Glomerular endothelial cell (primary cell): ENCODE data around the gene ZCCHC8. TPM values are rescaled to one million over a fixed set of nuclear protein-coding genes. Genes with fewer than 3 reads are reported as not detected.
A peak's percentile ranks its signal among the peaks of the same experiment; 100 is the strongest.

Experiments used
- DNase-seq: peaks from one replicate; pipeline ENCODE4 v3.0.0-alpha.2; 2011; ENCODE audit warnings: low read depth, low spot score; ENCODE audit errors: extremely low read depth
- total RNA-seq: library from RNA; depleted of rRNA; stranded (reverse); fragments of >200 nt; gene quantifications from 2 replicates; pipeline ENCODE4 v1.2.3, GENCODE V29; 2015

Gene ZCCHC8
- 9.6 and 20.8 TPM in 2 replicates for total RNA-seq

DNA sequence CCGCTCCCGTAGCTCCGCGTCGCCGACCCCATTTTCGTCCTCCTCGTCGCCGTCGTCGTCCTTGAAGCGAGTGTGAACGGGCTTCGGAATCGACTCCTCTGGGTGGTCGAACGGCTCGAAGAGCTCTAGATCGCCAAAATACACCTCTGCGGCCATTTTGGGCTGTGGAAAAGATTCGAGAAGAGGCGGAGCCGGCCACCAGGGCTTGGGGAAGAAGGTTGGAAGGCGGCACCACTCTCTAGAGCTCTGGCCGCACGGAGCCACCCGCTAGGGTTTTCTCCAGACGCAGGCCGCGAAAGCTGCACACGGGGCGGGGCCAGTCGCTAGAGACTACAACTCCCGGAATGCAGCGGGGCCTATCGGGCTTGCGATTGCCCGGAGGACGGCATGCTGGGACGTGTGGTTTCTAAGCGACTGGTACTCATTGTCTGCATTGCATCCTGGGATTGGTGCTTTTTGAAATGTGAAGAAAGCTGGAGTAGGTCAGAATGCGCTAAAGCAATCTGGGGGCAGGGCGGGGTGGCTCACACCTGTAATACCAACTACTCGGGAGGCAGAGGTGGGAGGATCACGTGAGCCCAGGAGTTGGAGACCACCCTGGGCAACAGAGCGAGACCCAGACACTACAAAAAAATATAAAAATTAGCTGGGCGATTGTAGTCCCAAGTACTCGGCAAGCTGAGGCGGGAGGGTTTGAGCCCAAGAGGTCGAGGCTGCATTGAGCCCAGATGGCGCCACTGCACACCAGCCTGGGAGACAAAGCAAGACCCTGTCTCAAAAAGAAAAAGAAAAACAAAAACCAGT, at the start of gene ZCCHC8:
ZCCHC8 (minus strand) TSS at position 248 of the 804 bp plus-strand sequence; CDS start at position 156, 92 bp downstream.
- DNase-seq = peak; percentile 87

DNA sequence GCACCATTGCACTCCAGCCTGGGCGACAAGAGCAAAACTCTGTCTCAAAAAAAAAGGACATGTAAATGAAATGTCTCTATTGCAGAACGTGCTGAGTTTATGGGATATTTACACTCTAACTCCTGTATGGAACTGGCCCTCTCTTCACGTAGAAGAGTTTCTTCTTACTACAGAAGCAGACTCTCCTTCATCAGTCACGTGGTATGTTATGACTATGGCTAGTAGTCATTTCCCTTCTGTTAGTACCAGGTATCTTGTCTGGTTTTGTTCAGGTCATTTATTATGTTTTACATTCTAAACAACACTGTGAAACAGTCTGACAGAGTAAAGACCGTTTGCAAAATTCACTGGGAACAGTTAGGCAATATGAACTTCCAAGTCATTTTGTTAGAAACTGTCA, 46.6 kb upstream of the ZCCHC8 start:
- DNase-seq = no peak

DNA sequence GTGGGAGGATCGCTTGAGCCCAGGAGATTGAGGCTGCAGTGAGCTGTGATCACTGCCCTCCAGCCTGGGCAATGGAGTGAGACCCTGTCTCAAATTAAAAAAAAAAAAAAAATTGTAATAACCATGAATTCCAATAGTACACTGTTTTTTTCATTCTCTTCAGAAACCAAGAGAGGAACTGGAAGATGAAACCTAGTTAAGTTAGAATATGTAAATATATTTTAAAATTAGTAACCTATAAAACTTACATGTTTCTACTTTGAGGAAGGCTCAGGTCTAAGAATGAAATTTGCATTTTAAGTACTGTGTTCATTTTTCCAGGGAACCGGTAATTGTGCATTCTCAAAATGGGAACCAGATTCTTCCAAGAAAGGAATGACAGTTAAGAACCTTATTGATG, 45.1 kb upstream of the ZCCHC8 start:
- DNase-seq = no peak

DNA sequence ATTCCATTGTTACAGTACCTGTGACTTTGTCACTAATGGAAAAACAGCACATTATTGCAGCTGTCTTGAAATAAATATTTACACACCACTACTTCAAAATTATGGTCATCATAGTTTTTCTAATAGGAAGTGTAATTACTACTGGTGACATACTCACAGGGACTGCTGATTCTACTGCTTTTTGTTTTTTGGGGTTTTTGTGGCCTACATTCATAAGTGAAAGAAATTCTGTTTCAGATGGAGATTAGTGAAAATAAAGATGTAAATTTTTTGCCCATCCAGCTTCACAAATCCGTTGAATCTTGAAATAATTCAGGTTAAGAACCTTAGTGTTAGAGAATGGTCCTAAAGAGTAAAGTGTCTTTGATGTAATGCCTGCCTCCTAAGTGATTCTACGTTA, 43.8 kb upstream of the ZCCHC8 start:
- DNase-seq = no peak

DNA sequence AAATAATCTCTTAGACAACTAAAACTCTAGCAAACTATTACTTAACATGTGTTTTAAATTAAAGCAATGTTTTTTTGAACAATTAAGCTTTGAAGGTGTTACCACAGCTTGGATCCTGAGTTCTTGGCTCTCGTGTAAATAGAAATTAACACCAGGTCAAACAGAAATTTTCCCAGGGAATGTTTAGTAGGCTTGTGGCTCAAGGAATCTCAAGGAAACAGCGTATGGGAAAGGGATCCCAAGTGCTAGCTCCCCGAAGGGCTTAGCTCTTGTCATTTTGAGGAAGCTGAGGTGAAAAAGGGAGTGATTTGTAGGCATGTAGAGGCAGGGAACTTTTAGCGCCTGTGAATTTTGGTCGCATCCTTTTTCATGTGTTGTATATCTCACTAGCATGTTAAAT, 37.8 kb upstream of the ZCCHC8 start:
- no peak for DNase-seq

DNA sequence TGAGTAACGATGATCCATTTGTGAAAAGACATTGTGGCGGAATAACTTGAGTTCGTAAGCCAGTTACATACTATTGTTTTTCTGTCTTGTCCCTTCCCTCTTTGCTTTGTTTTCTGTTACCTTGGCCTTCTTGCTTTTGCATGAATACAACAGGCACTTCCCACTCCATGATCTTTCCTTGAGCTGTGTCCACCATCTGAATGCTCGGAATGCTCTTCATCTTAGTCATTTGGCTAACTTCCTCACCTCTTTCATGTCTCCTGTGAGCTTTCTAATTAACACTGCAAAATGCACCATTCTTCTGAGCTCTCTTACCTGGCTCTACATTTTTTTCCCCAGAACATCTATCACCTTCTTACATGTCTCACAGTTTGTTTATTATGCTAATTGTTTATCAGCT, 36.3 kb upstream of the ZCCHC8 start:
- no peak for DNase-seq

DNA sequence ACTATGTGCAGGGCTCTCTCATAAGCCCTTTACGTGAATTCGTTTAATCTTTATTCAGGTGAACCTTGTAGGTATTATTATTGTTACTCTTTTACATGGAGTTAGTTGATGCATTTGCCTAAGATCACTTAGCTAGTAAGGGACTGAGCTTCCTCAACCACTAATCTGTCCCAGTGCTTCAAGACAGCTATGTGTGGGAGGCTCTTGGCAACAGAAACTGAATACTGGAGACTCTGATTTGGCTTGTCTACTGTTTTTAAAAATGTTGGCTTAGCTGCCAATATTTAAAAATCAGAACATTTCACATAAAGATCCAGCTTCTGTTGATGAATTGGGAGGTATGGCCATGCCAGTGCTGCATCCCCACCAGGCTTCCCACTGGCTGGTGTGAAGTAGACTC, 33.1 kb upstream of the ZCCHC8 start:
- DNase-seq = no peak

DNA sequence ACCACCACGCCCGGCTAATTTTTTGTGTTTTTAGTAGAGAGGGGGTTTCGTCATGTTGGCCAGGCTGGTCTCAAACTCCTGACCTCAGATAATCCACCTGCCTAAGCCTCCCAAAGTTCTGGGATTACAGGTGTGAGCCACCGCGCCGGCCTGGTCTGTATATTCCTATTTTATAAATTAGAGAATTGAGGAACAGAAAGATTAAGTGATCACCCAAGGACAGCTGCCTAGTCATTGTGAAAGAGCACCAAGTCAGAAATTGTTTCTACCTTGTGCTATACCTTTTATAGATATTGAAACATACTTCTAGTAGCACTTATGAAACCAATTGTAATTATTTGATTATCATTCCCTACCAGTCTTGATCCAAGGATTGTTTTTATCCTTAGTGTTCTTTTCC, 28.3 kb upstream of the ZCCHC8 start:
- no peak for DNase-seq

DNA sequence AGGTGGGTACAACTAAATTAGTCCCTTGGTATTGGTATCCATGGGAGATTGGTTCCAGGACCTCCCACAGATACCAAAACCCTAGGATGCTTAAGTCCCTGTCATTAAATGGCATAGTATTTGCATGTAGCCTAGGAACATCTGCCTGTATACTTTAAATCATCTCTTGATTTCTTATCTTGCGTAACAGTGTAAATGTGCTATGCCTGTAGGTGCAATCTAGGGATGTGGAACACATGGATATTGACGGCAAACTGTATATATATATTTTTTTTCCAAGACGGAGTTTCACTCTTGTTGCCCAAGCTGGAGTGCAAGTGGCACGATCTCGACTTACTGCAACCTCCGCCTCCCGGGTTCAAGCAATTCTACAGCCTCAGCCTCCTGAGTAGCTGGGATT, 27.9 kb upstream of the ZCCHC8 start:
- no peak for DNase-seq

DNA sequence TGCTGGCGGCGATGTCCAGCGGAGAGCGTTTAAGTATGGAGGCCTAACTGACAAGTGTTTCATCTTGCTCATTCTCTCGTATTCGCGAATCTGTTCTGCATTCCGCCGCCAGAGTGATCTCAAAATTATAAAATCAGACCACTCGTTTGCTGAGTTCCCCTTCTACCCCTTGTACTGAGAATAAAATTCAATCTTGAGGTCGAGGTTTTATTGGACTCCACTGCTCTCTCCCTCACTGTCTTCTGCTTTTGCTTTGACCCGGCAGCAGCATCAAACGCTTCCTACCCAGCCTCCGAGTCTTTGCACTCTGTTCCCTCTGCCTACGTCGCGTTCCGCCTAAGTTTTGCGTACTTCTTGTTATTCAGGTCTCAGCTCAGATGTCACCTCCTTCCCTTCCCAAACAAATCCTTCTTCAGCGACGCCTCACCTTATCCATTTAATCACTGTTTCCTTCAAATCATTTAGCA, 26.8 kb upstream of the ZCCHC8 start:
- DNase-seq = no peak

DNA sequence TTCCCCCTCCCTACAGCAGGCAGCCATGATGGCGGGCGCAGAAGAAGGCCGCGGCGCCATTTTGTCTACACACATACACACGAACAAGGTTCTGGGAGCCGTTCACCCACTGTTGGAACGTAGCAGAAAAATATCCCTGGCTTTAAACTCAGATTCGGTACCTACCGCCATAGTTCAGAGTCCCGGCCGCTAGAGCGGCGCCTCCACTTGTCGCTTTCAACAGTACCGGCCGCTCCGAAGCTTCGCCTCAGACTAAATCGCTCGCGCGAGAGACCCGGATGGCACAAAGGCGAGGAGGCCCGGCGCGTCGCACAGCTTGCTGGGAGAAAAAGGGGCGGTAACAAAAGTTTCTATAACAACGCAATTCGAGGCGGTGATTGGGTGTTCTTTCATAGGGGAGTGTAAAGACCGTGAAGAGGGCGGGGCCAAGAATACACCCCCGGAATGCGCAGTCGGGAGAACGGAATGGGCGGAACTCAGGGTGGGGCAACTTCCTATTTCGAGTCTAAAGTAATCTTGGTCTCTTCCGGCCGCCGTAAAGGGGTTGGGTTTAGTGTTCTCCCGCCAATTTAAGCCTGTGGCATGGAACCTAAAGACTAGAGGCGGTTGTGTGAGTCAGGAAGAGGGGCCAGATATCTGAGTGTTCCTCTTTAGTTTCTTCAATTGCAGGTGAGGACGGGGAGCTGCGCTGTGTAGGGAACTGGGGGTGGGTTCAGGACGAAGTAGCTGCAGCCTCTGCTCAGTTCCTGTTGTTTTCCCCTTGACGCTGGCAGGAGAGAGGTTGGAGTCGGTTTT, 26.1 kb upstream of the ZCCHC8 start, which contains the start of the genes KNTC1 and RSRC2:
KNTC1 (plus strand) TSS at position 567 of the 795 bp plus-strand sequence. CDS start 2,815 bp downstream, outside the sequence.
RSRC2 (minus strand) TSS at position 254 of the 795 bp plus-strand sequence; CDS start at position 171, 83 bp downstream.
- DNase-seq = peak; percentile 98

DNA sequence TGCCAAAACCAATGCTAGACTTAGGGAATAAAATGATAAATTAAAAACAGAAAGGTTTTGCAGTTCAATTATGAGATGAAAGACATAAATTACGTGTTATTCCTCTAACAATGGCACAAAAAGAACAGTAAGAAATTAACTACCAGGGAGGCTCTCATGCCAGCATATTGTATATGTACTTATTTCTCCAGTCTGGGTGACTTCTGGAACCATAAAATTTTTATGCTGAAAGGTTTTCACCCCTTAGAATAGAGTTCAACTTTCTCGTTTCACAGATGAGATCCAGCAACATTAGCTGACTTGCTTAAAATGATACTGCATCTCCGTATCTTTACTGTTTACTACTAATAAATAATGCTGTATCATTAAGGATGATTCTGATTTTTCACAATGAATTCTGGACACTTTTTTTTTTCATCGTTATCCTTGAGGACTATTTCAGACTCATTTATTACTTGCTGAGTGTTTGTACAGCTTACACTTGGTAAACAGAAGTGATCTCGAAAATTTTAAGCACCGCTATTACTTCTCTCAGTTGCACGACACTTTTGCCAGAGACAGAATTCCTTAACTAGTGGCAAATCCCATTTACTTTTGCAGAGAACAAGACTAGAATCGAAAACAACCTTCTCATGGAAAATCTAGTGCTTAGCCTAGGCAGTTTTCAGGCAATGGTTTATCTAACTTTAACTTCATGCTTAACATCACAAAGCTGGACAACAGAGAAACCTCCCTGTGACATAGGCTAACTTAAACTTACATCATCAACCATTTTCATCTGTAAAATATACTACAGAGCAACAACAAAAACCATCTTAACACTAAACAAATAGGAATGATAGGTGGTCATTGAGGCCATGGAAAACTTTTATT, 23.4 kb upstream of the ZCCHC8 start:
- no peak for DNase-seq

DNA sequence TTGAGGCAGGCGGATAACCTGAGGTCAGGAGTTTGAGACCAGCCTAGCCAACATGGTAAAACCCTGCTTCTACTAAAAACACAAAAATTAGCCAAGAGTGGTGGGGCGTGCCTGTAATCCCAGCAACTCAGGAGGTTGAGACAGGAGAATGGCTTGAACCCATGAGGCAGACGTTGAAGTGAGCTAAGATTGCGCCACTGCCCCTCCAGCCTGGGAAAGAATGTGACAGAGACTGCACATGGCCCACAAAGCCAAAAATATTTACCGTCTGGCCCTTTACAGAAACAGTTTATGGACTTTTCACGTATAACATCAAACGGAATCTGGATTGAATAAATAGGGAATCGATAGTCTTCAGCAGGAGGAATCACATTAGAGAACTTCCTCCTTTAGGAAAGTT, 22.5 kb upstream of the ZCCHC8 start:
- DNase-seq = no peak

DNA sequence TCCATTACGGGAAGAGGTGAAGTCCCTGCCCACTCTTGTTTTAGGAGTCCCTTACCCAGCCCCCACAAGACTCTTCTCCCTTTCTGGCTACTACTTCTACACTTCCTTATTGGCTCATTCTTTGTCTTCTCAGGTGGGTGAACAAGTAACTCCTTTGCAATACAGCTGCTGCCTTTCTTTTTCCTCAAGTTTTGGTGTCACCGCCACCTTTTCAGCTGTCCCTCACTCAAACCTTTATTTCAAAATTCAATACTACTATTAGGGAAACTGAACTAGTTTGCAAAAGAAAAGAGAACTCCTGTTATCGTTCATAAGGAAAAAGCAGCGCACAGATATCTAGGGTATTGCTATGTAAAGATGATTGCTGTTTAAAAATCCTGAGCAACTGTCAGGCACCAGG, 19.9 kb upstream of the ZCCHC8 start:
- DNase-seq = no peak

DNA sequence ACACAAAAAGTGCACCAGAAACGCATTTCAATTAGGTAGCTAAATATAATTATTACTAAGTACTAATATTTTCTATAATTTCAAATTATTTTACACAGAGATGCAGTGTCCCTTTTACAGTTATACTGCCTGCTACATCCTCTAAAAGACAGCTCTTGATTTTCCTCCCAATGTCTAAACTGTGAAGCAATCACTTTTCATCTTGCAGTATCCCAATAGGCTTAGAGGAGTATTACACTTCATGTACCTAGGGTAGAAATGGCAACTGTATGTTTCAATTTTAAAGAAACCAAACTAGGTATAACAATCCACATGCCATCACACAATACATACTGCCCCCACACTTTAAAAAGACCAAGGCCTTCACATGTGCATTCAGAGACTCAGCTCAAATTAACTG, 18.7 kb upstream of the ZCCHC8 start:
- DNase-seq = no peak

DNA sequence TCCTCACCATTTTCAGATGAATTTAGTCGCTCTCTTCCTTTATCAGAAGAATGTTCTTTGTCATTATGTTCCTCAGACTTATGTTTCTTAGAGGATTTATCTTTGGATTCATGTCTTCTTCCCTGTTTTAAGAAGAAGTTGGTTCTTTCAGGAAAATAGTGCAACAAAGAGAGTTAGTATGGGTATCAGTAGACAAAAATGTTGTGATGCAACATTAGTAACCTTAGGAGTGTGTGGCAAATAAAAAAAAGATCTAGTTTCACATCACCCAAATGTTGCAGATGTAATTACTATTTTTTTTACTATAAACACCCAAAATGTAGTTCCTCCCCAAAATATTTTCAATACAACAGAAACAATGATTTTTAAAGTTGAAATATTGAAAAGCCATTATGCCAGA, 18.2 kb upstream of the ZCCHC8 start:
- DNase-seq = no peak

DNA sequence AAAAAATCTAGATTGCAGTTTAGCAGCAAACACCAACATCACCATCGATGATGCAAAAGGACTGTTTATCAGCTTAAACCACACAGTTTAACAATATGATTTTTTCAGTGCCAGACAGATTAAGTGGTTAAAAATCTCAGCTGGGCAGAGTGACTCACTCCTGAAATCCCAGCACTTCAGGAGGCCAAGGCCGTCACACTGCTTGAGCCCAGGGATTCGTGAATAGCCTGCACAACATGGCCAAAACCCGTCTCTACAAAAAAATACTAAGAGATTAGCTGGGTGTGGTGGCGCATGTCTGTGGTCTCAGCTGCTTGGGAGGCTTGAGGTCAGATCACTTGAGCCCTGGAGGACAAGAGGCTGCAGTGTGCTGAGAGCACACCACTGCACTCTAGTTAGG, 17.1 kb upstream of the ZCCHC8 start:
- no peak for DNase-seq

DNA sequence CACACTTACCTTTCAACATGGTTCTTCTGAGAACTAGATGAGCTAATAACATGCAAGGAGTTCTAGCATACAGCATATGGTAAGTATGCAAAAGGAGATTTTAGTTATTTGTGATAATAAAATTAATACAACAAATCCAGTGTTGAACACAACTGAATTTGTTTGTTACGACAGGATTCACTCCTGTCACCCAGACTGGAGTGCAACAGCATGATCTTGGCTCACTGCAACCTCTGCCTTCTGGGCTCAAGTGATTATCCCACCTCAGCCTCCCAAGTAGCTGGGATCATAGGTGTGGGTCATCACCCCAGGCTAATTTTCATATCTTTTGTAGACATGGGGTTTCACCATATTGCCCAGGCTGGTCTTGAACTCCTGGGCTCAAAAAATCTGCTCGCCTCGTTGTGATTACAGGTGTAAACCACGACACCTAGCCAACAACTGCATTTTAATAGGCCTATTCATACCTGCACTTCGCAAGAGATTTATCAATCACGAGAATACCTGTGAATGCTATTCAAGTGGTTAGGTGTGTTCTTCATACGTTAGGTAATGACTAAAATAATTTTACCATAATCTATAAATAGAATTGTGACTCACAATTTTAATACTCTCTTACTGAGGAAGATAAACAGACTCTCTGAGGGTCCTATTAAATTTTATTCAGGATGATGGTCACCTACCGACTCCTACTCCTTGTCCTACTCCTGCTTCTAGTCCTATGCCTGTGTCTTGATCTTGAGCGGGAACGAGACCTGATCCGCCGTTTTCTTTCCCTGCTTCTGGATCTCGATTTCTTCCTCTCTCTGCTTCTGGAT, 16.0 kb upstream of the ZCCHC8 start:
- no peak for DNase-seq

DNA sequence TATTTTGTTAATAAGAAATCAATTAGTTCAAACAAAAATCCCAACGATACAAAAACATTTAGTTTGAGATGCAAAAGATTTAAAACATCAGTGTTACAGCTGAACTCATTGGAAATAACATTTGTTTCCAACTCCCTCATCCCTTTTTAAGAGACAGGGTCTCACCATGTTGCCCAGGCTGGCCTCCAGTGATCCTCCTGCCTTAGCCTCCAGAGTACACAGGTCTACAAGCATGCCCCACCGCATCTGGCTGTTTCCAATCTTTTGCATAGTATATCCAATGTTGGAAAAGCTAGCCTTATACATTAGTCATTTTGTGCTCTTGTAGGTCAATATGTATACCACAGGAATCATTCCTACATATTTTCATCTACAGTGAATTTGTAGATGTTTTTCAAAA, 14.5 kb upstream of the ZCCHC8 start:
- no peak for DNase-seq

DNA sequence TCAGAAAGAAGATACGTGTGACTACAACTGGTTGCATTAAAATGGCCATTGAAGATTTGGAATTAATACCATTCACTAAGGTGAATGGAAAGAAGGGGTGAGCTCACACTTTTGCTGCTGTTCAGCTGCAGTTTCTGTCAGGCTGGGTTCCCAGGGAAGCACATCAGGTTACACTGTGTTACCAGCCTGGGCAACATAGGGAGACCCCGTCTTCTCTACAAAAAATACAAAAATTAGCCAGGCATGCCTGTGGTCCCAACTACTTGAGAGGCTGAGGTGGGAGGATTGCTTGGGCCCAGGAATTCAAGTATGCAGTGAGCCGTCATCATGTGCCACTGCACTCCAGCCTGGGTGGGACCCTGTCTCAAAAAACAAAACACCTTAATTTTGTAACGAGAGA, 12.9 kb upstream of the ZCCHC8 start:
- no peak for DNase-seq
